Panc1 (cell line): ENCODE measurements around the gene IL24. TPM values are rescaled to one million over a fixed set of nuclear protein-coding genes. Genes with fewer than 3 reads are reported as not detected.

Experiments used
- ATAC-seq: fragments of 200-7000 bp; cut with Tn5 transposase; 2 replicates; pipeline ENCODE4 v1.9.1; 2020; ENCODE audit warnings: mild to moderate bottlenecking, moderate library complexity
- BruUV-seq: library from RNA; stranded (reverse); fragments of 400-500 nt; replicated peaks from 2 replicates; lab custom pipeline; 2021; lab: Mats Ljungman, UMichigan
- CTCF ChIA-PET: fragments of 300-600 bp; sonication (Branson Sonifier 250); formaldehyde crosslinking; loops from one replicate; lab custom pipeline; 2022; ENCODE audit warnings: antibody characterized with exemption; lab: Charles Lee
- POLR2A ChIA-PET: fragments of 300-600 bp; sonication (Branson Sonifier 250); formaldehyde crosslinking; loops from one replicate; lab custom pipeline; 2022; ENCODE audit warnings: antibody characterized with exemption; lab: Charles Lee
- DNase-seq: peaks from one replicate; pipeline ENCODE4 v3.0.0-alpha.2; 2010; ENCODE audit warnings: low read depth, low spot score
- H3K27ac ChIP-seq: 2 replicates; pipeline ENCODE4 v1.5.1; 2011; ENCODE audit warnings: mild to moderate bottlenecking, low read length, inconsistent platforms
- H3K27me3 ChIP-seq: fragments of 200-500 bp; sonication (Bioruptor generic); 2 replicates; pipeline ENCODE4 v1.6.0; 2014; ENCODE audit warnings: low read length, inconsistent platforms; ENCODE audit not compliant: control insufficient read depth, insufficient read depth
- H3K36me3 ChIP-seq: fragments of 200-500 bp; sonication (Bioruptor generic); 2 replicates; pipeline ENCODE4 v1.5.1; 2014; ENCODE audit warnings: inconsistent platforms, mild to moderate bottlenecking, low read length, moderate library complexity; ENCODE audit not compliant: control insufficient read depth, insufficient read depth
- H3K4me1 ChIP-seq: 2 replicates; pipeline ENCODE4 v1.5.1; 2011; ENCODE audit warnings: inconsistent platforms, mild to moderate bottlenecking, low read length, moderate library complexity; ENCODE audit not compliant: control insufficient read depth, insufficient read depth
- H3K4me3 ChIP-seq, 2 experiments: 2 replicates each; pipeline ENCODE4 v1.5.1; 2011 to 2012; ENCODE audit warnings: low read depth in 2 of 2, low read length in 2 of 2, mild to moderate bottlenecking in 2 of 2, inconsistent platforms in 1 of 2, moderate library complexity in 1 of 2
- H3K9me3 ChIP-seq: fragments of 200-500 bp; sonication (Bioruptor generic); 2 replicates; pipeline ENCODE4 v1.5.1; 2014; ENCODE audit warnings: low read depth, mild to moderate bottlenecking, inconsistent platforms, low read length, moderate library complexity; ENCODE audit not compliant: control insufficient read depth, insufficient read depth
- POLR2AphosphoS5 ChIP-seq: IDR thresholded peaks from 2 replicates; pipeline ENCODE4 v1.6.1; 2012; ENCODE audit warnings: mild to moderate bottlenecking, low read depth, low read length, moderate library complexity
- SIN3A ChIP-seq: IDR thresholded peaks from 2 replicates; pipeline ENCODE4 v1.6.1; 2012; ENCODE audit warnings: low read depth, mild to moderate bottlenecking, low read length, moderate library complexity, borderline replicate concordance; ENCODE audit not compliant: insufficient read depth
- TCF7L2 ChIP-seq: IDR thresholded peaks from 2 replicates; pipeline ENCODE4 v1.6.1; 2011; ENCODE audit warnings: mild to moderate bottlenecking, low read depth, low read length, inconsistent platforms
- in situ Hi-C: cut with HindIII; loops from 2 replicates; pipeline ENCODE4 v1.10.0; 2016; ENCODE audit warnings: low sequenced_read_pairs, low pct_unique_long_range_greater_than_20kb
- intact Hi-C: fragments of 100-400 bp; cut with micrococcal nuclease; formaldehyde crosslinking; loops from one replicate; pipeline ENCODE4 v1.10.0; 2022; ENCODE audit not compliant: unreplicated experiment
- total RNA-seq: library from RNA; stranded (reverse); gene quantifications from one replicate; pipeline ENCODE4 v1.2.1, GENCODE V29; 2021; ENCODE audit not compliant: unreplicated experiment
- TF ChIP-seq, protein P1 (sequence below), 2 experiments: IDR thresholded peaks; 2 replicates each; pipeline ENCODE4 v1.6.1; 2011 to 2012; ENCODE audit warnings: low read depth in 2 of 2, control low read depth in 1 of 2, low read length in 1 of 2, mild to moderate bottlenecking in 1 of 2, moderate library complexity in 1 of 2; ENCODE audit not compliant: insufficient read depth in 1 of 2
- TF ChIP-seq, protein P2 (sequence below): fragments of 450-650 bp; IDR thresholded peaks from 2 replicates; pipeline ENCODE4 v1.5.1; 2017; ENCODE audit warnings: mild to moderate bottlenecking

Gene IL24
- total RNA-seq, 1 experiment from 2014 or later, result not detected

DNA sequence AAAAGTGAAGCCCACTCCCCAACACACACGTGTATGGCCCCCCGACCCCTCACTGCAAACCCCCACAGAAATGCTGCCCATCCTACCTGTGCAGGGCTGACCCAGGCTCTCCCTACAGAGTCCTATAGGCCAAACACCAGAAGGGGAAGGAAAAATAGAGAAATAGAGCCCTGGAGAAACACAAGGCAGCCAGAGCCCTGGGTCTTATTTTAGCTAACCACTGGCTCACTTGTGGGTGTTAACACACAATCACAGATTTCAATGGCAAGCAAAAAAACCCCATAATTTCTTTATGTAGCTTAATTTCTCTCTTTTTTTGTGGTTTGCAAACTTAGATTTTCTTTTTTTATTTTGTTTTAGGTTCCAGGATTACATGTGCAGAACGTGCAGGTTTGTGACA, 50.0 kb downstream of the IL24 start:
- no peaks in the 10 kb centered on the region for H3K4me1 ChIP-seq
- ChIA-PET POLR2A (no interaction called here), CTCF (no interaction called here)
- no peaks in the 10 kb centered on the region for H3K36me3 ChIP-seq
- no peak for DNase-seq
- in situ Hi-C loops, result no loop called here
- TF ChIP-seq SIN3A (no peak), POLR2AphosphoS5 (no peak)
- TF ChIP-seq, protein P1, sequence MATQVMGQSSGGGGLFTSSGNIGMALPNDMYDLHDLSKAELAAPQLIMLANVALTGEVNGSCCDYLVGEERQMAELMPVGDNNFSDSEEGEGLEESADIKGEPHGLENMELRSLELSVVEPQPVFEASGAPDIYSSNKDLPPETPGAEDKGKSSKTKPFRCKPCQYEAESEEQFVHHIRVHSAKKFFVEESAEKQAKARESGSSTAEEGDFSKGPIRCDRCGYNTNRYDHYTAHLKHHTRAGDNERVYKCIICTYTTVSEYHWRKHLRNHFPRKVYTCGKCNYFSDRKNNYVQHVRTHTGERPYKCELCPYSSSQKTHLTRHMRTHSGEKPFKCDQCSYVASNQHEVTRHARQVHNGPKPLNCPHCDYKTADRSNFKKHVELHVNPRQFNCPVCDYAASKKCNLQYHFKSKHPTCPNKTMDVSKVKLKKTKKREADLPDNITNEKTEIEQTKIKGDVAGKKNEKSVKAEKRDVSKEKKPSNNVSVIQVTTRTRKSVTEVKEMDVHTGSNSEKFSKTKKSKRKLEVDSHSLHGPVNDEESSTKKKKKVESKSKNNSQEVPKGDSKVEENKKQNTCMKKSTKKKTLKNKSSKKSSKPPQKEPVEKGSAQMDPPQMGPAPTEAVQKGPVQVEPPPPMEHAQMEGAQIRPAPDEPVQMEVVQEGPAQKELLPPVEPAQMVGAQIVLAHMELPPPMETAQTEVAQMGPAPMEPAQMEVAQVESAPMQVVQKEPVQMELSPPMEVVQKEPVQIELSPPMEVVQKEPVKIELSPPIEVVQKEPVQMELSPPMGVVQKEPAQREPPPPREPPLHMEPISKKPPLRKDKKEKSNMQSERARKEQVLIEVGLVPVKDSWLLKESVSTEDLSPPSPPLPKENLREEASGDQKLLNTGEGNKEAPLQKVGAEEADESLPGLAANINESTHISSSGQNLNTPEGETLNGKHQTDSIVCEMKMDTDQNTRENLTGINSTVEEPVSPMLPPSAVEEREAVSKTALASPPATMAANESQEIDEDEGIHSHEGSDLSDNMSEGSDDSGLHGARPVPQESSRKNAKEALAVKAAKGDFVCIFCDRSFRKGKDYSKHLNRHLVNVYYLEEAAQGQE (IDR thresholded peaks at IDR 0.05; ENCODE audit: insufficient read depth in 1 of 2, low read depth in 2 of 2, low read length in 1 of 2), result no peak
- no TSS peak for BruUV-seq
- intact Hi-C loops, result no loop called here
- H3K4me3 ChIP-seq, result no peak overlapping the region
- H3K9me3 ChIP-seq, result no peaks in the 10 kb centered on the region
- ATAC-seq, result no peak
- H3K27me3 ChIP-seq, result peaks cover 4% of the 10 kb centered on the region; the same call in 1 of the 2 replicates
- H3K27ac ChIP-seq, result no peak overlapping the region

DNA sequence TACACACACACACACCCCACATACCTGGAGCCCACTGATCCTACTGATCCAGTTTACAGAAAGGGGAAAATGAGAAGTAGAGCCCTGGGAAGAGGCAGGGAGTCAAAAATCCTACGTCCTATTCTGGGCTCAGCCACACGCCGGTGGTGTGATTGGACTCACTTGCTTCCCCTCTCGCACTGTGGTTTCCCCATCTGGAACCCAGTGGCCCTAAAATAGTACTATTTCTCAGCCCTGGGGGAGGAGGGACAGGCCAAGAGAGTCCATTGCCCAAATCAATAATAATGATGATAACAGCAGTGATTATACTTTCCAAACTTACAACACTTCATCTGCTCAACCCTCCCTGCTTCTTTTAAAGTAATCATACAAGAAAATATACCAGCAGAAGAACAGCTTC, 52.0 kb downstream of the IL24 start:
- BruUV-seq, result no TSS peak
- H3K4me3 ChIP-seq, result no peak overlapping the region
- ChIA-PET POLR2A (no interaction called here), CTCF (no interaction called here)
- no peaks in the 10 kb centered on the region for H3K36me3 ChIP-seq
- in situ Hi-C loops (no loop called here), intact Hi-C loops (no loop called here)
- H3K4me1 ChIP-seq, result no peaks in the 10 kb centered on the region
- ATAC-seq (no peak), DNase-seq (no peak)
- H3K9me3 ChIP-seq, result no peaks in the 10 kb centered on the region
- H3K27me3 ChIP-seq, result 0 out of 2 replicates have a peak, but pooled peaks cover 2% of the 10 kb centered on the region
- H3K27ac ChIP-seq, result no peak overlapping the region
- TF ChIP-seq POLR2AphosphoS5 (no peak), TCF7L2 (no peak), SIN3A (no peak)
- TF ChIP-seq, protein P2, sequence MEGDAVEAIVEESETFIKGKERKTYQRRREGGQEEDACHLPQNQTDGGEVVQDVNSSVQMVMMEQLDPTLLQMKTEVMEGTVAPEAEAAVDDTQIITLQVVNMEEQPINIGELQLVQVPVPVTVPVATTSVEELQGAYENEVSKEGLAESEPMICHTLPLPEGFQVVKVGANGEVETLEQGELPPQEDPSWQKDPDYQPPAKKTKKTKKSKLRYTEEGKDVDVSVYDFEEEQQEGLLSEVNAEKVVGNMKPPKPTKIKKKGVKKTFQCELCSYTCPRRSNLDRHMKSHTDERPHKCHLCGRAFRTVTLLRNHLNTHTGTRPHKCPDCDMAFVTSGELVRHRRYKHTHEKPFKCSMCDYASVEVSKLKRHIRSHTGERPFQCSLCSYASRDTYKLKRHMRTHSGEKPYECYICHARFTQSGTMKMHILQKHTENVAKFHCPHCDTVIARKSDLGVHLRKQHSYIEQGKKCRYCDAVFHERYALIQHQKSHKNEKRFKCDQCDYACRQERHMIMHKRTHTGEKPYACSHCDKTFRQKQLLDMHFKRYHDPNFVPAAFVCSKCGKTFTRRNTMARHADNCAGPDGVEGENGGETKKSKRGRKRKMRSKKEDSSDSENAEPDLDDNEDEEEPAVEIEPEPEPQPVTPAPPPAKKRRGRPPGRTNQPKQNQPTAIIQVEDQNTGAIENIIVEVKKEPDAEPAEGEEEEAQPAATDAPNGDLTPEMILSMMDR, result no peak
- TF ChIP-seq, protein P1 (IDR thresholded peaks at IDR 0.05; ENCODE audit: insufficient read depth in 1 of 2, low read depth in 2 of 2, low read length in 1 of 2), result no peak
